ENCODE results near the gene ARHGAP23. TPM values are rescaled to one million over a fixed set of nuclear protein-coding genes. Genes with fewer than 3 reads are reported as not detected.

ARHGAP23 gene
- total RNA-seq, 1 experiment from 2014 or later = 129 TPM

- no peak overlapping the region for H2AFZ ChIP-seq
- no peaks in the 10 kb centered on the region for H3K79me2 ChIP-seq (ENCODE audit: low read depth)
- intact Hi-C loops (cut with micrococcal nuclease; ENCODE audit: unreplicated experiment) = no loop called here
- no TSS peak for BruUV-seq (replicated peaks)
- H3F3A ChIP-seq (ENCODE audit: insufficient read depth, low read depth) = peaks cover 32% of the 10 kb centered on the region
- H3K9me3 ChIP-seq (ENCODE audit: insufficient read depth, low read depth) = no peaks in the 10 kb centered on the region
- H3K4me1 ChIP-seq (replicated peaks; ENCODE audit: insufficient read depth) = peaks cover 33% of the 10 kb centered on the region
- no peaks in the 10 kb centered on the region for H3K36me3 ChIP-seq (ENCODE audit: low read depth)
- H3K27ac ChIP-seq = no peak overlapping the region
- no peak overlapping the region for H3K4me3 ChIP-seq
- H3K4me2 ChIP-seq = no peak overlapping the region
- H3K27me3 ChIP-seq (ENCODE audit: insufficient read depth, low read depth) = no peaks in the 10 kb centered on the region
- POLR2A ChIA-PET (ENCODE audit: unreplicated experiment) = no interaction called here
- no peak for TF ChIP-seq CTCF (conservative IDR thresholded peaks at IDR 0.05)
- no peak for TF ChIP-seq EZH2 (IDR thresholded peaks at IDR 0.05; ENCODE audit: low read depth)
- H3K9me2 ChIP-seq (ENCODE audit: insufficient read depth) = no peaks in the 10 kb centered on the region
- CTCF ChIA-PET = no interaction called here
- no peak for DNase-seq
- no peaks in the 10 kb centered on the region for H4K20me1 ChIP-seq (ENCODE audit: insufficient read depth)
These were observed 124.1 kb downstream of the ARHGAP23 start for GRCh38 chr17:38552343-38552742.

GRCh38 chr17:38554430-38555350 lies 126.4 kb downstream of the ARHGAP23 start:
- Histone ChIP-seq H3K27ac (peak overlapping the region; percentile 91), H4K20me1 (ENCODE audit: insufficient read depth) (peaks cover under 1% of the 10 kb centered on the region; the same call in 1 of the 2 replicates), H3K4me3 (no peak overlapping the region), H3K9me3 (ENCODE audit: insufficient read depth, low read depth) (no peaks in the 10 kb centered on the region), H3K4me1 (replicated peaks; ENCODE audit: insufficient read depth) (peaks cover 47% of the 10 kb centered on the region), H3K9me2 (ENCODE audit: insufficient read depth) (no peaks in the 10 kb centered on the region), H3K79me2 (ENCODE audit: low read depth) (no peaks in the 10 kb centered on the region), H3K27me3 (ENCODE audit: insufficient read depth, low read depth) (no peaks in the 10 kb centered on the region), H3F3A (ENCODE audit: insufficient read depth, low read depth) (peaks cover 48% of the 10 kb centered on the region), H3K4me2 (peak overlapping the region; percentile 75), H2AFZ (no peak overlapping the region), H3K36me3 (ENCODE audit: low read depth) (no peaks in the 10 kb centered on the region)
- ChIA-PET CTCF (interaction anchor here (0.6 to 1.0 kb wide), 5 partner anchors 48 to 1216 kb away, joined by 3 to 6 read pairs (median 3); no protein-coding TSS in a partner anchor), POLR2A (ENCODE audit: unreplicated experiment) (interaction anchor here (0.5 to 0.6 kb wide), 2 partner anchors 90 to 1421 kb away, joined by 6 to 20 read pairs; no protein-coding TSS in a partner anchor)
- intact Hi-C loops (cut with micrococcal nuclease; ENCODE audit: unreplicated experiment) = loop anchor here (5.0 kb wide), 1 partner anchor 43 kb away; no protein-coding TSS in a partner anchor
- DNase-seq = peak; percentile 60
- no TSS peak for BruUV-seq (replicated peaks)
- no peak for TF ChIP-seq EZH2 (IDR thresholded peaks at IDR 0.05; ENCODE audit: low read depth)
- TF ChIP-seq CTCF (conservative IDR thresholded peaks at IDR 0.05) = no peak

- Histone ChIP-seq H3K36me3 (ENCODE audit: low read depth) (no peaks in the 10 kb centered on the region), H3K79me2 (ENCODE audit: low read depth) (no peaks in the 10 kb centered on the region), H3K4me1 (replicated peaks; ENCODE audit: insufficient read depth) (peaks cover 54% of the 10 kb centered on the region), H3K27me3 (ENCODE audit: insufficient read depth, low read depth) (no peaks in the 10 kb centered on the region), H3K9me2 (ENCODE audit: insufficient read depth) (no peaks in the 10 kb centered on the region), H3K9me3 (ENCODE audit: insufficient read depth, low read depth) (no peaks in the 10 kb centered on the region), H3K4me3 (no peak overlapping the region), H3K27ac (peak overlapping the region; percentile 91), H4K20me1 (ENCODE audit: insufficient read depth) (peaks cover 12% of the 10 kb centered on the region), H2AFZ (no peak overlapping the region), H3F3A (ENCODE audit: insufficient read depth, low read depth) (peaks cover 60% of the 10 kb centered on the region), H3K4me2 (peak overlapping the region; percentile 75)
- TF ChIP-seq CTCF (conservative IDR thresholded peaks at IDR 0.05) = no peak
- no peak for TF ChIP-seq EZH2 (IDR thresholded peaks at IDR 0.05; ENCODE audit: low read depth)
- CTCF ChIA-PET = no interaction called here
- POLR2A ChIA-PET (ENCODE audit: unreplicated experiment) = interaction anchor here (0.7 kb wide), 1 partner anchor 68 kb away, joined by 3 read pairs; no protein-coding TSS in a partner anchor
- peak; percentile 29 to 91 for DNase-seq
- intact Hi-C loops (cut with micrococcal nuclease; ENCODE audit: unreplicated experiment) = loop anchor here (5.0 kb wide), 1 partner anchor 41 kb away; no protein-coding TSS in a partner anchor
- no TSS peak for BruUV-seq (replicated peaks)
These were observed 128.0 kb downstream of the ARHGAP23 start for GRCh38 chr17:38556239-38556638.
